Measurements from ENCODE around the gene ZNF883.

DNA sequence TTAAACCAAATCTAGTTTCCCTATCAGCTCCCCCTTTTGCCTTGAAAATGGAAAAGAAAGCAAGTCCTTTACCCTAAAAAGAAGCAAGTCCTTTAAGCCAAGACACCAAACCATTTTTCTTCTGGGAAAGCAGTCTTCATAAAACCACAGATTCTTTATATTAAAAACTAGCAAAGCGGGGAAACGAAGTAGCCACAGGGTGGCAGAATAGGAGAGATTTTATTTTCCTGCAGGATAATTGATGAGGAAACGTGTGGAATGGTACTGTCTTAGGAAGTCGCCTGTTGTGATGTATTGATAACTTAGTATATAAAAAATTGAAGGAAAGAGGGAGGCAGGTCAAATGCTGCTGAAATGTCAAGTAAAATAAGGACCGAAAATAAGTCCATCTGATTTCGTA lies 41.1 kb downstream of the ZNF883 start:
- TF ChIP-seq, protein P1, sequence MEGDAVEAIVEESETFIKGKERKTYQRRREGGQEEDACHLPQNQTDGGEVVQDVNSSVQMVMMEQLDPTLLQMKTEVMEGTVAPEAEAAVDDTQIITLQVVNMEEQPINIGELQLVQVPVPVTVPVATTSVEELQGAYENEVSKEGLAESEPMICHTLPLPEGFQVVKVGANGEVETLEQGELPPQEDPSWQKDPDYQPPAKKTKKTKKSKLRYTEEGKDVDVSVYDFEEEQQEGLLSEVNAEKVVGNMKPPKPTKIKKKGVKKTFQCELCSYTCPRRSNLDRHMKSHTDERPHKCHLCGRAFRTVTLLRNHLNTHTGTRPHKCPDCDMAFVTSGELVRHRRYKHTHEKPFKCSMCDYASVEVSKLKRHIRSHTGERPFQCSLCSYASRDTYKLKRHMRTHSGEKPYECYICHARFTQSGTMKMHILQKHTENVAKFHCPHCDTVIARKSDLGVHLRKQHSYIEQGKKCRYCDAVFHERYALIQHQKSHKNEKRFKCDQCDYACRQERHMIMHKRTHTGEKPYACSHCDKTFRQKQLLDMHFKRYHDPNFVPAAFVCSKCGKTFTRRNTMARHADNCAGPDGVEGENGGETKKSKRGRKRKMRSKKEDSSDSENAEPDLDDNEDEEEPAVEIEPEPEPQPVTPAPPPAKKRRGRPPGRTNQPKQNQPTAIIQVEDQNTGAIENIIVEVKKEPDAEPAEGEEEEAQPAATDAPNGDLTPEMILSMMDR (conservative IDR thresholded peaks at IDR 0.05) = no peak
- no peak for TF ChIP-seq EZH2 (IDR thresholded peaks at IDR 0.05; ENCODE audit: low read depth)

Data from PC-9 (cell line).